Measurements from ENCODE around the gene TLE5. TPM values are rescaled to one million over a fixed set of nuclear protein-coding genes. Genes with fewer than 3 reads are reported as not detected.

TLE5 gene
- total RNA-seq, 6 experiments from 2014 or later, result 119 to 198 (median 152) TPM

DNA sequence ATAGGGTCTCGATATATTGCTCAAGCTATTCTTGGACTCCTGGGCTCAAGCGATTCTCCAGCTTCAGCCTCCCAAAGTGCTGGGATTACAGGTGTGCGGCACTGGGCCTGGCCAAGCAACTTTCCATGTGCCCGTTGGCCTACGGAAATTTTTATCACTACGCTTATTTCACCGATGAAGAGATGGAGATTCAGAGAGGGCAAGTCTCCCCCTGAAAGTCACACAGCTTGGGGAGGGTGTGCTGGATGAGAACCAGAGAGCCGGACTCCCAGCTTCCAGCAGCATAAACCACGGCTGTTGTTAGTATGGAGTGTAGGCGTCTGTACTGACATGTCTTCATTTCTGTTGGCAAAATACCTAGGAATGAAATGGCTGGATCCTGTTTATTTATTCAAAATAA is 20.0 kb upstream of the TLE5 start:
- intact Hi-C loops (cut with DNase I), result no loop called here
- H3K36me3 ChIP-seq, result no peaks in the 10 kb centered on the region
- no peaks in the 10 kb centered on the region for H3K4me1 ChIP-seq
- no peak for ATAC-seq
- no peaks in the 10 kb centered on the region for H3K27me3 ChIP-seq
- no peak overlapping the region for H3K4me3 ChIP-seq
- no peak for DNase-seq
- no peak overlapping the region for H3K27ac ChIP-seq
- TF ChIP-seq, protein P1, sequence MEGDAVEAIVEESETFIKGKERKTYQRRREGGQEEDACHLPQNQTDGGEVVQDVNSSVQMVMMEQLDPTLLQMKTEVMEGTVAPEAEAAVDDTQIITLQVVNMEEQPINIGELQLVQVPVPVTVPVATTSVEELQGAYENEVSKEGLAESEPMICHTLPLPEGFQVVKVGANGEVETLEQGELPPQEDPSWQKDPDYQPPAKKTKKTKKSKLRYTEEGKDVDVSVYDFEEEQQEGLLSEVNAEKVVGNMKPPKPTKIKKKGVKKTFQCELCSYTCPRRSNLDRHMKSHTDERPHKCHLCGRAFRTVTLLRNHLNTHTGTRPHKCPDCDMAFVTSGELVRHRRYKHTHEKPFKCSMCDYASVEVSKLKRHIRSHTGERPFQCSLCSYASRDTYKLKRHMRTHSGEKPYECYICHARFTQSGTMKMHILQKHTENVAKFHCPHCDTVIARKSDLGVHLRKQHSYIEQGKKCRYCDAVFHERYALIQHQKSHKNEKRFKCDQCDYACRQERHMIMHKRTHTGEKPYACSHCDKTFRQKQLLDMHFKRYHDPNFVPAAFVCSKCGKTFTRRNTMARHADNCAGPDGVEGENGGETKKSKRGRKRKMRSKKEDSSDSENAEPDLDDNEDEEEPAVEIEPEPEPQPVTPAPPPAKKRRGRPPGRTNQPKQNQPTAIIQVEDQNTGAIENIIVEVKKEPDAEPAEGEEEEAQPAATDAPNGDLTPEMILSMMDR (IDR thresholded peaks at IDR 0.05), result no peak
- 85% methylated on average over 4 of the region's 10 CpGs for WGBS (ENCODE audit: insufficient coverage, low coverage, low lambda C conversion rate, missing lambda C conversion rate)
- no peaks in the 10 kb centered on the region for H3K9me3 ChIP-seq

GRCh38 chr19:3080286-3080685 is 18.0 kb upstream of the TLE5 start:
- ATAC-seq (peak in 3 of 4 donors; percentile 22 to 36 (median 22)), DNase-seq (no peak)
- H3K4me3 ChIP-seq, result no peak overlapping the region
- H3K27me3 ChIP-seq, result no peaks in the 10 kb centered on the region
- peaks cover 0 to 5% (median 0%) of the 10 kb centered on the region in 4 donors for H3K4me1 ChIP-seq
- WGBS (ENCODE audit: insufficient coverage, low coverage, low lambda C conversion rate, missing lambda C conversion rate), result 60% methylated on average over 11 of the region's 12 CpGs
- H3K27ac ChIP-seq, result no peak overlapping the region
- H3K36me3 ChIP-seq, result no peaks in the 10 kb centered on the region
- intact Hi-C loops (cut with DNase I), result no loop called here
- H3K9me3 ChIP-seq, result no peaks in the 10 kb centered on the region
- no peak for TF ChIP-seq POLR2A (IDR thresholded peaks at IDR 0.05)

GRCh38 chr19:3079578-3079977 is 17.3 kb upstream of the TLE5 start:
- H3K9me3 ChIP-seq, result no peaks in the 10 kb centered on the region
- TF ChIP-seq, protein P1 (IDR thresholded peaks at IDR 0.05), result no peak
- peaks cover 0 to 5% (median 0%) of the 10 kb centered on the region in 4 donors for H3K4me1 ChIP-seq
- DNase-seq (no peak), ATAC-seq (no peak)
- no peaks in the 10 kb centered on the region for H3K36me3 ChIP-seq
- H3K4me3 ChIP-seq, result no peak overlapping the region
- intact Hi-C loops (cut with DNase I), result no loop called here
- no peaks in the 10 kb centered on the region for H3K27me3 ChIP-seq
- 57% methylated on average over 2 of the region's 4 CpGs for WGBS (ENCODE audit: insufficient coverage, low coverage, low lambda C conversion rate, missing lambda C conversion rate)
- no peak overlapping the region for H3K27ac ChIP-seq

- peak; percentile 90 to 97 (median 93) for ATAC-seq
- Histone ChIP-seq H3K4me3 (no peak overlapping the region), H3K4me1 (peaks cover 0 to 5% (median 0%) of the 10 kb centered on the region in 4 donors), H3K9me3 (no peaks in the 10 kb centered on the region), H3K27me3 (no peaks in the 10 kb centered on the region), H3K36me3 (no peaks in the 10 kb centered on the region), H3K27ac (no peak overlapping the region)
- DNase-seq, result peak in 2 of 3 donors; percentile 60 to 73
- 18% methylated on average over 13 of the region's 41 CpGs for WGBS (ENCODE audit: insufficient coverage, low coverage, low lambda C conversion rate, missing lambda C conversion rate)
- TF ChIP-seq, protein P1 (IDR thresholded peaks at IDR 0.05), result peak; percentile 88 to 93 (median 89)
- TF ChIP-seq POLR2A (IDR thresholded peaks at IDR 0.05), result no peak
- intact Hi-C loops (cut with DNase I), result no loop called here
Observed at GRCh38 chr19:3075605-3076431, 13.5 kb upstream of the TLE5 start.

DNA sequence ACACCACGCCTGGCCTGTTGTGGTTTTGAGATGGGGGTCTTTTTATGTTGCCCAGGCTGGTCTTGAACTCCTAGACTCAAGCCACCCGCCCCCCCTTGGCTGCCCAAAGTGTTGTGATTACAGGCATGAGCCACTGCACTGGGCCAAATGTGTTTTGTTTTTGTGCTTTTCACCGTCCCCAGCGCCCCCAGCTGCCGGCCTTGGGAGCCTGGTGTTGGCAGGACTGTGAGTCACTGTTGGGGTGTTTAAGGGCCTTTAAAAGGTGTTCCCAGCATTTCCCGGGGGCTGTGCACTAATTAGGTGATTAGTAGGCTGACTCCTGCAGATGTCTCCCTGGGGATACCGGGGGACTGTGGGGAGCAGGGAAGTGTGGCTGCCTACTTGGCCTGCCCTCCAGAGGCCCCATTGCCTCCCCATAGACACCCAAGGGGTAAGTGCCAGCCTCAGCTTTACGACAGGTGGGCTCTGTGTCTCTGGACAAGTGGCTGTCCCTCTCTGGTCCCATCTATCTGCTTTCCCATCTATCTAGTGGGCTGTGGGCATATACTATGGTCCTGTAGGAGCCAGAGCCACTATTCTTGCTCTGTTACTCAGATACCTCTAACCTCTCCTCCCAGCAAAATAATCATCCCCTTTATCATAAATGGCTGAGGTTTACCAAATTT is 11.8 kb upstream of the TLE5 start:
- Histone ChIP-seq H3K27me3 (no peaks in the 10 kb centered on the region), H3K36me3 (no peaks in the 10 kb centered on the region), H3K27ac (no peak overlapping the region), H3K9me3 (no peaks in the 10 kb centered on the region), H3K4me1 (peaks cover 0 to 5% (median 0%) of the 10 kb centered on the region in 4 donors), H3K4me3 (no peak overlapping the region)
- TF ChIP-seq, protein P1 (IDR thresholded peaks at IDR 0.05), result no peak
- no peak for TF ChIP-seq POLR2A (IDR thresholded peaks at IDR 0.05)
- ATAC-seq (peak in 1 of 4 donors; percentile 27), DNase-seq (no peak)
- WGBS (ENCODE audit: insufficient coverage, low coverage, low lambda C conversion rate, missing lambda C conversion rate), result 100% methylated on average over 1 of the region's 8 CpGs
- intact Hi-C loops (cut with DNase I), result no loop called here
